GM20000 (cell line): ENCODE measurements around the gene MCFD2.
A peak's percentile ranks its signal among the peaks of the same experiment; 100 is the strongest.

ENCODE experiments used
- DNase-seq: peaks from one replicate; pipeline ENCODE4 v3.0.0; 2012; ENCODE audit warnings: low spot score
- CTCF ChIP-seq: IDR thresholded peaks from 2 replicates; pipeline ENCODE4 v1.5.1; 2012; ENCODE audit warnings: mild to moderate bottlenecking, control low read depth; ENCODE audit errors: extremely low read depth, missing control alignments

Gene MCFD2

GRCh38 chr2:46915281-46915810 is at the start of gene MCFD2:
Gene MCFD2 (minus strand): TSS chr2:46915806. CDS start chr2:46909171, 6,635 bp downstream.
- TF ChIP-seq CTCF: no peak

GRCh38 chr2:46964835-46965560 is 49.4 kb upstream of the MCFD2 start:
- no peak for TF ChIP-seq CTCF
- DNase-seq: no peak

More at GRCh38 chr2:46915281-46915810, at the start of gene MCFD2:
- peak; percentile 41 for DNase-seq

GRCh38 chr2:46963941-46964673 is 48.5 kb upstream of the MCFD2 start:
- no peak for DNase-seq
- no peak for TF ChIP-seq CTCF

GRCh38 chr2:46963210-46963609 is 47.6 kb upstream of the MCFD2 start:
- no peak for TF ChIP-seq CTCF
- no peak for DNase-seq

- DNase-seq: no peak
- no peak for TF ChIP-seq CTCF
Observed at GRCh38 chr2:46962751-46963150, 47.1 kb upstream of the MCFD2 start.

- TF ChIP-seq CTCF: no peak
- no peak for DNase-seq
Observed at GRCh38 chr2:46960618-46961017, 45.0 kb upstream of the MCFD2 start.

GRCh38 chr2:46958431-46959017 is 42.9 kb upstream of the MCFD2 start:
- no peak for DNase-seq
- no peak for TF ChIP-seq CTCF
